ENCODE measurements around the gene PLEKHM3.

- TF ChIP-seq SUZ12 (IDR thresholded peaks at IDR 0.05) (no peak), ELF4 (IDR thresholded peaks at IDR 0.05) (no peak), FOXA1 (IDR thresholded peaks at IDR 0.05) (no peak), PKNOX1 (IDR thresholded peaks at IDR 0.05) (peak; percentile 89), SP1 (IDR thresholded peaks at IDR 0.05) (no peak), ARNT (IDR thresholded peaks at IDR 0.05) (no peak), NFRKB (IDR thresholded peaks at IDR 0.05) (no peak), BHLHE40 (IDR thresholded peaks at IDR 0.05; ENCODE audit: borderline replicate concordance) (no peak), ZNF384 (IDR thresholded peaks at IDR 0.05) (no peak), LEF1 (IDR thresholded peaks at IDR 0.05; ENCODE audit: borderline replicate concordance) (no peak), FOXM1 (IDR thresholded peaks at IDR 0.05; ENCODE audit: borderline replicate concordance) (no peak), FOXK2 (IDR thresholded peaks at IDR 0.05) (no peak)
Measured at GRCh38 chr2:207960911-207961310, 64.4 kb downstream of the PLEKHM3 start.

All from HEK293T (cell line).